HG03139 (cell line): ENCODE measurements around the gene SPOP.
"Not testable (repeated sequence)": the region's sequence is repeated elsewhere in the genome, so short reads cannot be mapped to it uniquely, and the experiment has no call there.

ENCODE experiments used
- ATAC-seq: cut with Tn5 transposase; IDR thresholded peaks from one replicate; pipeline ENCODE4 v1.9.1; 2021; ENCODE audit not compliant: unreplicated experiment

Gene SPOP

DNA sequence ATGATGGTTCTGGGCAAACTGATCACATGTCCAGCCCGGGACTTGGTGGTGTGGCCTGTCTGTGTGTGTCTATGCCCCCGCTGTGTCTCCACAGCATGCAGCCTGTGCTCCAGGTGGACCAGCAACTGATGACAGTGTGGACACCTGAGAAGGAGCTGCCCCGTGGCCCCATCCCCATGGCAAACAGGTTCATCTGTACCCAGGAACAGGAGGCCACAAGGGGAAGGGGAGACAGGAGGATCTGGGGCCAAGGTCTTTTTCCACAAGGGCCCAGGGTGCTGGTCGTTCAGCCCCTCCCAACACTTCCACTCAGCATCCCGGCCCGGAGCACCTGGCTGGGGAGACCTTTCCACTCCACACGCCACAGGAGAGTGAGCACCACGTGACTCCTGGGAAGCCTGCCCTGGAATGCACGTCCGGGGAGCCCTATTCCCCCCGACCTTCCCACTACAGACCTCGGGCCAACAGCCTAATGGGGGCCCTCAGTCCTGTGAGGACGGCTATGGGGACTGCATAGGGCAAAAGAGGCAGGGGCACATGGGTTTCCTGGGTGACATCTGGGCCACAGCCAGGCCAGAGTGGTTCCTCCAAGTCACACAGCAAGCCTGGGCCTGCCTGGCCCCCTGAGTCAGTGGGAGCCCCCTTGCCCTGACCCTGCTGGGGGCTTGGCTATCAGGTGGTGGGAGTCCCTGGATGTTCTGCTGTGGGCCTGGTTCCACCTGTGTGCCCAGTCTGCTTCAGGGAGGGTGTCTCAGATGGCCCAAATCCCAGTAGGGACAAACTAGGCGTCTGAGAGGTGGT, 123.0 kb downstream of the SPOP start:
- no peak for ATAC-seq

DNA sequence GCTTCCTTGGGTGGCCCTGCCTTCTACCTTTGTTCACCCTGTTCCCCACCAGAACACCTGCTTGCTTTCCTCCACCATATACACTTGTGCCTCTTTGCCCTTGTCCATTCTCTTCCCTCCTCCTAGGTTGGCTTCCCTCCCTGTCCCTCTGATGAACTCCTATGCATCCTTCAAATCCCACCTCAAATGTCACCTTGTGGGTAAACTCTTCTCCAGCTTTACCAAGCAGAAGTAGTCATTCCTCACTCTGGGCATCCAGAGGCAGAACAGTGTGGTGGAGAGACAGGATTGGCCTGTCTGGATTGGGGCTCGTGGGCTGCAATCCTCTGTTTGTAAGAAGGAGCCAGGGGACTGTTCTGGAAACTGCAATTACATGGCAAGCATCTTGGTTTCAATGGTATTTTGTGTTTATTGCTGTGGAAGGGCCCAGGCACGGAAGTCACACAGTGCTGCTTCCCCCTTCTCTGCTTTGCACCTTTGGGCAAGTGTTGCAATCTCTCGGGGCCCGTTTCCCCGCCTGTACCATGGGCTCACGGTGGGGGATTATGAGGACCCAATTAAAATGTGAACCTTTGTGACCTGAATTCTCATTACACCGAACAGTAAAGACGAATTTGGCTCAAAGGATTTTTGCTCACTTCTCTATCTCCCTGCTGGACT, 124.1 kb downstream of the SPOP start:
- ATAC-seq: no peak

DNA sequence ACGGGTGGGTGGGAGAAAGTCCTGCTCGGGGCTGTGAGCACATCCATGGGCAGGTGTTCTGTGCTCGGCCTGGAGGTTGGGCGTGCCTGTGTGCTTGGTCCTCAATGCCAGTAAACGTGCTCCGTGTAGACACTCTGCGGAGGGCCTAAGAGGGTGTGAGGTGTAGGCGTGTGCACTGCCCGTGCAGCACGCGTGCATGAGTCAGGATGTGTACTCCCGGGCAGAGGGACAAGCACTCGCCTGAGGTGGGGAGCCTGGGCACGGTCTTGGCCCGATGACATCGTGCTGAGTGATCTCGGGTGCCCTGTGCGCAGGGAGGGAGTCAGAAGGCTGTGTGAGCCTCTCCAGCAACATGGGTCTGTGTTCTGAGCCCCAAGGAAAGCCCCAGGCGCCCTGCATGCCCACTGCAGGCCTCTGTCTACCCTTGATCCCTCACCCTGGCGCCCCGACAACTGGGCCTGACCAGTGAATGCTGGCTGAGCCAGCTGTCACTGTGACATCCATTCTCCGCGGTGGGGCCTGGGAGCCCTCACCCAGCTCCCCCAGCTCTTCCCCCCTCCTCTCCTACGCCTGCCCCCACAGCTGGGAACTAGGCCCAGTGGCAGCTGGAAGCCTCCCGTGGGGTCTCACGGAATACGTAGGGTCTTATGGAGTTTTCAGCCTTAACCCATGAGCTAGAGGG, 125.7 kb downstream of the SPOP start:
- no peak for ATAC-seq

GRCh38 chr17:49551221-49552069, 126.5 kb downstream of the SPOP start:
- no peak for ATAC-seq

GRCh38 chr17:49550764-49551163, 127.1 kb downstream of the SPOP start:
- ATAC-seq: not testable (repeated sequence)

- no peak for ATAC-seq
Measured at GRCh38 chr17:49549691-49550678, 127.9 kb downstream of the SPOP start.

GRCh38 chr17:49549311-49549605, 128.6 kb downstream of the SPOP start:
- ATAC-seq: no peak
